Hepatocyte (in vitro differentiated cells): ENCODE data around the gene XXYLT1. TPM values are rescaled to one million over a fixed set of nuclear protein-coding genes. Genes with fewer than 3 reads are reported as not detected.

ENCODE experiments used
- DNase-seq: peaks from one replicate; pipeline ENCODE4 v3.0.0-alpha.2; 2016; ENCODE audit warnings: low spot score
- H2AFZ ChIP-seq: fragments of 200-600 bp; sonication (generic); 2 replicates; pipeline ENCODE4 v1.6.0; 2016; ENCODE audit warnings: antibody characterized with exemption, mild to moderate bottlenecking
- H3K27ac ChIP-seq: fragments of 200-600 bp; sonication (generic); 2 replicates; pipeline ENCODE4 v1.5.1; 2016; ENCODE audit warnings: mild to moderate bottlenecking
- H3K27me3 ChIP-seq: fragments of 200-600 bp; sonication (generic); 2 replicates; pipeline ENCODE4 v1.6.1; 2016
- H3K36me3 ChIP-seq: fragments of 200-600 bp; sonication (generic); replicated peaks from 2 replicates; pipeline ENCODE4 v1.5.1; 2016; ENCODE audit warnings: low read depth; ENCODE audit not compliant: insufficient read depth
- H3K4me1 ChIP-seq: fragments of 200-600 bp; sonication (generic); 2 replicates; pipeline ENCODE4 v1.5.1; 2016; ENCODE audit warnings: mild to moderate bottlenecking, moderate library complexity; ENCODE audit not compliant: insufficient read depth
- H3K4me2 ChIP-seq: fragments of 200-600 bp; sonication (generic); 2 replicates; pipeline ENCODE4 v1.6.0; 2016
- H3K4me3 ChIP-seq: fragments of 200-600 bp; sonication (generic); 2 replicates; pipeline ENCODE4 v1.5.1; 2016; ENCODE audit warnings: mild to moderate bottlenecking
- H3K79me2 ChIP-seq: fragments of 200-600 bp; sonication (generic); 2 replicates; pipeline ENCODE4 v1.6.0; 2017; ENCODE audit warnings: mild to moderate bottlenecking
- H3K9me2 ChIP-seq: fragments of 200-600 bp; sonication (generic); replicated peaks from 2 replicates; pipeline ENCODE4 v1.6.0; 2017; ENCODE audit warnings: mild to moderate bottlenecking; ENCODE audit not compliant: insufficient read depth
- H3K9me3 ChIP-seq: fragments of 200-600 bp; sonication (generic); 2 replicates; pipeline ENCODE4 v1.5.1; 2016; ENCODE audit warnings: low read depth, mild to moderate bottlenecking
- H4K20me1 ChIP-seq: fragments of 200-600 bp; sonication (generic); 2 replicates; pipeline ENCODE4 v1.6.0; 2016; ENCODE audit warnings: mild to moderate bottlenecking; ENCODE audit not compliant: insufficient read depth, poor library complexity, severe bottlenecking
- EZH2 ChIP-seq: fragments of 200-600 bp; sonication (generic); IDR thresholded peaks from 2 replicates; pipeline ENCODE4 v1.6.1; 2016; ENCODE audit warnings: antibody characterized with exemption, mild to moderate bottlenecking, borderline replicate concordance
- EZH2phosphoT487 ChIP-seq: fragments of 200-600 bp; sonication (generic); IDR thresholded peaks from one replicate; pipeline ENCODE4 v1.6.1; 2018; ENCODE audit warnings: antibody characterized with exemption, mild to moderate bottlenecking, low read depth, moderate library complexity; ENCODE audit not compliant: unreplicated experiment, severe bottlenecking
- WGBS: methylation state at CpG from one replicate; pipeline ENCODE4 v1.1.6; 2016; ENCODE audit warnings: low lambda C conversion rate; ENCODE audit errors: missing lambda C conversion rate; 5-methylcytosine and 5-hydroxymethylcytosine counted together
- microRNA-seq: library from miRNA; unstranded; fragments of <30 nt; microRNA quantifications from one replicate; pipeline ENCODE4, GENCODE V29; 2017
- polyA plus RNA-seq: library from polyadenylated mRNA; unstranded; fragments of >200 nt; fragmentation: Nextera tagmentation; extraction: Ambion mirVana; gene quantifications from 2 replicates; pipeline ENCODE4 v1.2.1, GENCODE V29; 2016
- small RNA-seq: library from RNA; depleted of rRNA; stranded (forward); fragments of <200 nt; gene quantifications from one replicate; pipeline ENCODE3, GENCODE V24; 2014
- total RNA-seq: library from RNA; depleted of rRNA; stranded (reverse); fragments of >200 nt; gene quantifications from 2 replicates; pipeline ENCODE4 v1.2.3, GENCODE V29; 2014
- TF ChIP-seq, protein P1 (sequence below): fragments of 200-600 bp; sonication (generic); IDR thresholded peaks from 2 replicates; pipeline ENCODE4 v1.5.1; 2016; ENCODE audit warnings: antibody characterized with exemption, mild to moderate bottlenecking; ENCODE audit not compliant: poor library complexity

Gene XXYLT1
- total and polyA plus RNA-seq, 2 experiments from 2014 or later, result 20.9 to 25.6 TPM

- H4K20me1 ChIP-seq, result no peaks in the 10 kb centered on the region
- H2AFZ ChIP-seq, result no peak overlapping the region
- no peaks in the 10 kb centered on the region for H3K9me3 ChIP-seq
- H3K4me2 ChIP-seq, result no peak overlapping the region
- H3K36me3 ChIP-seq, result no peaks in the 10 kb centered on the region
- WGBS, result 95% methylated on average over 4 of the region's 4 CpGs
- H3K27me3 ChIP-seq, result no peaks in the 10 kb centered on the region
- H3K9me2 ChIP-seq, result no peaks in the 10 kb centered on the region
- TF ChIP-seq, protein P1, sequence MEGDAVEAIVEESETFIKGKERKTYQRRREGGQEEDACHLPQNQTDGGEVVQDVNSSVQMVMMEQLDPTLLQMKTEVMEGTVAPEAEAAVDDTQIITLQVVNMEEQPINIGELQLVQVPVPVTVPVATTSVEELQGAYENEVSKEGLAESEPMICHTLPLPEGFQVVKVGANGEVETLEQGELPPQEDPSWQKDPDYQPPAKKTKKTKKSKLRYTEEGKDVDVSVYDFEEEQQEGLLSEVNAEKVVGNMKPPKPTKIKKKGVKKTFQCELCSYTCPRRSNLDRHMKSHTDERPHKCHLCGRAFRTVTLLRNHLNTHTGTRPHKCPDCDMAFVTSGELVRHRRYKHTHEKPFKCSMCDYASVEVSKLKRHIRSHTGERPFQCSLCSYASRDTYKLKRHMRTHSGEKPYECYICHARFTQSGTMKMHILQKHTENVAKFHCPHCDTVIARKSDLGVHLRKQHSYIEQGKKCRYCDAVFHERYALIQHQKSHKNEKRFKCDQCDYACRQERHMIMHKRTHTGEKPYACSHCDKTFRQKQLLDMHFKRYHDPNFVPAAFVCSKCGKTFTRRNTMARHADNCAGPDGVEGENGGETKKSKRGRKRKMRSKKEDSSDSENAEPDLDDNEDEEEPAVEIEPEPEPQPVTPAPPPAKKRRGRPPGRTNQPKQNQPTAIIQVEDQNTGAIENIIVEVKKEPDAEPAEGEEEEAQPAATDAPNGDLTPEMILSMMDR, result no peak
- TF ChIP-seq EZH2phosphoT487 (no peak), EZH2 (no peak)
- no peaks in the 10 kb centered on the region for H3K4me1 ChIP-seq
- no peak overlapping the region for H3K27ac ChIP-seq
- no peaks in the 10 kb centered on the region for H3K79me2 ChIP-seq
- no peak overlapping the region for H3K4me3 ChIP-seq
- DNase-seq, result no peak
These were observed 250.8 kb downstream of the XXYLT1 start for GRCh38 chr3:195020185-195020584.

- Histone ChIP-seq H3K9me2 (no peaks in the 10 kb centered on the region), H3K27ac (no peak overlapping the region), H3K4me2 (no peak overlapping the region), H3K27me3 (no peaks in the 10 kb centered on the region), H2AFZ (no peak overlapping the region), H3K4me1 (no peaks in the 10 kb centered on the region), H3K4me3 (no peak overlapping the region), H3K79me2 (no peaks in the 10 kb centered on the region), H3K36me3 (no peaks in the 10 kb centered on the region), H3K9me3 (no peaks in the 10 kb centered on the region), H4K20me1 (no peaks in the 10 kb centered on the region)
- 78% methylated on average over 6 of the region's 6 CpGs for WGBS
- TF ChIP-seq, protein P1, result no peak
- TF ChIP-seq EZH2 (no peak), EZH2phosphoT487 (no peak)
- DNase-seq, result no peak
These were observed 251.6 kb downstream of the XXYLT1 start for GRCh38 chr3:195019335-195019734.

Small RNA genes lying within 50 kb of the gene (microRNA-seq; reads per million reads assigned to microRNA genes)
- gene MIR3137, result not detected

Small RNA genes lying within 50 kb of the gene (small RNA-seq; reads per million reads assigned to genes)
- gene MIR3137 (not detected), gene RN7SL36P (not detected), gene RNU6-25P (not detected)

Other genes with a start within 250 kb of the XXYLT1 start
- 41.8 and 47.4 TPM in 2 replicates for gene ACAP2, start 171.9 kb upstream of the XXYLT1 start, total RNA-seq
- 27.0 and 39.2 TPM in 2 replicates for gene ACAP2, start 171.9 kb upstream of the XXYLT1 start, polyA plus RNA-seq